Heart left ventricle (tissue), 16 donors: ENCODE measurements around the gene ARHGAP10. TPM values are rescaled to one million over a fixed set of nuclear protein-coding genes. Genes with fewer than 3 reads are reported as not detected.

Source experiments
- ATAC-seq, 4 donors: fragments of 200-7000 bp; cut with Tn5 transposase; one replicate each; pipeline ENCODE4 v1.9.1; 2020 to 2022; ENCODE audit warnings: moderate library complexity in 4 of 4, mild to moderate bottlenecking in 3 of 4, moderate number of reproducible peaks in 1 of 4
- DNase-seq, 5 donors: peaks; one replicate each; pipeline ENCODE4 v3.0.0-alpha.2; 2020
- H3K27ac ChIP-seq, 12 donors: fragments of 200-600 bp; sonication (generic) in 4 of 12; one replicate each; pipeline versions ENCODE4 v1.5.0 to v1.8.0; 2016 to 2022; ENCODE audit warnings: mild to moderate bottlenecking in 2 of 12
- H3K27me3 ChIP-seq, 9 donors: fragments of 200-600 bp; sonication (generic) in 2 of 9; one replicate each; pipeline versions ENCODE4 v1.5.1 to v1.8.0; 2016 to 2022; ENCODE audit warnings: mild to moderate bottlenecking in 3 of 9
- H3K36me3 ChIP-seq, 9 donors: fragments of 200-600 bp; sonication (generic) in 2 of 9; one replicate each; pipeline versions ENCODE4 v1.5.0 to v1.8.0; 2018 to 2022; ENCODE audit warnings: mild to moderate bottlenecking in 2 of 9
- H3K4me1 ChIP-seq, 12 donors: fragments of 200-600 bp; sonication (generic) in 4 of 12; one replicate each; pipeline versions ENCODE4 v1.5.0 to v1.8.0; 2016 to 2022; ENCODE audit warnings: mild to moderate bottlenecking in 3 of 12
- H3K4me3 ChIP-seq, 12 donors: fragments of 200-600 bp; sonication (generic) in 4 of 12; one replicate each; pipeline versions ENCODE4 v1.5.0 to v1.8.0; 2017 to 2022; ENCODE audit warnings: mild to moderate bottlenecking in 9 of 12, moderate library complexity in 4 of 12
- H3K9me3 ChIP-seq, 12 donors: fragments of 200-600 bp; sonication (generic) in 4 of 12; one replicate each; pipeline versions ENCODE4 v1.5.0 to v1.8.0; 2016 to 2022; ENCODE audit warnings: mild to moderate bottlenecking in 1 of 12
- POLR2A ChIP-seq, 2 donors: fragments of 450-650 bp; IDR thresholded peaks; one replicate each; pipeline ENCODE4 v1.6.1; 2017; ENCODE audit warnings: antibody characterized with exemption in 2 of 2, mild to moderate bottlenecking in 2 of 2, moderate library complexity in 2 of 2
- WGBS, 4 donors: extraction: QIAGEN DNeasy Blood & Tissue Kit in 2 of 4; methylation state at CpG; one replicate each; pipeline versions ENCODE4 v1.1.5 to v1.1.7; 2013 to 2018; 5-methylcytosine and 5-hydroxymethylcytosine counted together
- intact Hi-C, 10 donors: fragments of 100-400 bp; cut with DNase I; formaldehyde crosslinking; loops; one replicate each; pipeline versions ENCODE4 v1.11.1 to v1.14.2; 2022
- polyA plus RNA-seq, 2 donors: library from polyadenylated mRNA; stranded (reverse); fragments of 200-250 nt; gene quantifications; one replicate each; pipeline ENCODE4 v1.2.3, GENCODE V29; 2013
- total RNA-seq, 9 donors: library from RNA; depleted of rRNA in 2 of 9; stranded (reverse); fragments of >200 nt in 2 of 9; fragmentation: NEBNext Ultra II Directional in 3 of 9; extraction: Animal tissue kit (Norgen Biotek cat#: 25700) in 3 of 9; gene quantifications; one replicate each; pipeline versions ENCODE4 v1.1.0 to v1.2.4, GENCODE V29; 2016 to 2023
- TF ChIP-seq, protein P1 (sequence below), 12 donors: fragments of 200-600 bp; sonication (generic) in 4 of 12; IDR thresholded peaks; one replicate each; pipeline versions ENCODE4 v1.5.0 to v1.8.0; 2018 to 2022; ENCODE audit warnings: antibody characterized with exemption in 12 of 12, mild to moderate bottlenecking in 5 of 12
- donor health status: ischemic (EF 13 %, LVEDD 7.1; RV severe dilation, severe dysfunction).
- donor health status: healthy with polysubstance abuse.
- donor health status: DM: no; HTN: yes; CAD: no.
- donor health status: DM: no; HTN: no; CAD: no.
- donor health status: ischemic (EF 25% LVEDD 6.9; RV normal size, moderate dysfunction).
- donor health status: ischemic (EF 25% LVEDD 5.7; RV mildly dilated, moderate dysfunction).
- donor health status: healthy.
- donor health status: DM: yes; HTN: yes; CAD: no.
- donor health status: ischemic (EF 35%, LVEDD 5.7; RV mildly dilated, moderate dysfunction).
- donor health status: nonischemic (EF 11% LVEDD 7.7; RV severe dilation, severe dysfunction).
- donor health status: DM: yes; HTN: yes; CAD: no.
- donor health status: PGD.
- donor health status: ischemic (EF 29% LVEDD 5.4; RV normal size, mild dysfunction).
- donor health status: nonischemic (EF 23%, LVEDD 6.1; RV moderate dilation, normal function).

ARHGAP10 gene
- total and polyA plus RNA-seq, 11 donors: 30.6 to 73.7 (median 51.7) TPM

DNA sequence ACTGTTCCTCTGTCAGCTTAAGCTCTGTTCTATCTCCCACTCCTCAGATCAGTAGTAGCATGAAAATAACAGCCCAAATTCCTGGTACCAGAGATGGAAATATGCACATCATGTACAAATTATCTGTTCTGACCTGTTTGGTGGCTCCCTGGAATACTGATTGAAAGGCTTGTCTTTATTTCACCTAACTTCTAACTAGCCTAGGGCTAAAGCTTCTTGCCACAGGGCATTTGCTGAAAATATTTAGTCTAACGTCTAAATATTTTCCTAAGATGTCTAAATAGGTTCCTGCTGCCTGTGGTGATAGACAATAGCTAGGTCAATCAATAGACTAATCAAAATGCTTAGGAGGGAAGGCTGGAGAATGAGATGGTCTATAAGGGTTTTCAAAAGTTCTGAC is 35.0 kb upstream of the ARHGAP10 start:
- no peak overlapping the region for H3K4me3 ChIP-seq
- no peaks in the 10 kb centered on the region for H3K4me1 ChIP-seq
- TF ChIP-seq, protein P1, sequence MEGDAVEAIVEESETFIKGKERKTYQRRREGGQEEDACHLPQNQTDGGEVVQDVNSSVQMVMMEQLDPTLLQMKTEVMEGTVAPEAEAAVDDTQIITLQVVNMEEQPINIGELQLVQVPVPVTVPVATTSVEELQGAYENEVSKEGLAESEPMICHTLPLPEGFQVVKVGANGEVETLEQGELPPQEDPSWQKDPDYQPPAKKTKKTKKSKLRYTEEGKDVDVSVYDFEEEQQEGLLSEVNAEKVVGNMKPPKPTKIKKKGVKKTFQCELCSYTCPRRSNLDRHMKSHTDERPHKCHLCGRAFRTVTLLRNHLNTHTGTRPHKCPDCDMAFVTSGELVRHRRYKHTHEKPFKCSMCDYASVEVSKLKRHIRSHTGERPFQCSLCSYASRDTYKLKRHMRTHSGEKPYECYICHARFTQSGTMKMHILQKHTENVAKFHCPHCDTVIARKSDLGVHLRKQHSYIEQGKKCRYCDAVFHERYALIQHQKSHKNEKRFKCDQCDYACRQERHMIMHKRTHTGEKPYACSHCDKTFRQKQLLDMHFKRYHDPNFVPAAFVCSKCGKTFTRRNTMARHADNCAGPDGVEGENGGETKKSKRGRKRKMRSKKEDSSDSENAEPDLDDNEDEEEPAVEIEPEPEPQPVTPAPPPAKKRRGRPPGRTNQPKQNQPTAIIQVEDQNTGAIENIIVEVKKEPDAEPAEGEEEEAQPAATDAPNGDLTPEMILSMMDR (IDR thresholded peaks at IDR 0.05): no peak
- TF ChIP-seq POLR2A (IDR thresholded peaks at IDR 0.05): no peak
- no peak overlapping the region for H3K27ac ChIP-seq
- ATAC-seq (no peak), DNase-seq (no peak)
- intact Hi-C loops: no loop called here
- 61 to 83% (median 70%) methylated on average over 1 of the region's 1 CpG for WGBS, 4 donors
- H3K36me3 ChIP-seq: no peaks in the 10 kb centered on the region
- H3K27me3 ChIP-seq: no peaks in the 10 kb centered on the region
- H3K9me3 ChIP-seq: peaks cover 0 to 20% (median 3%) of the 10 kb centered on the region in 12 donors

DNA sequence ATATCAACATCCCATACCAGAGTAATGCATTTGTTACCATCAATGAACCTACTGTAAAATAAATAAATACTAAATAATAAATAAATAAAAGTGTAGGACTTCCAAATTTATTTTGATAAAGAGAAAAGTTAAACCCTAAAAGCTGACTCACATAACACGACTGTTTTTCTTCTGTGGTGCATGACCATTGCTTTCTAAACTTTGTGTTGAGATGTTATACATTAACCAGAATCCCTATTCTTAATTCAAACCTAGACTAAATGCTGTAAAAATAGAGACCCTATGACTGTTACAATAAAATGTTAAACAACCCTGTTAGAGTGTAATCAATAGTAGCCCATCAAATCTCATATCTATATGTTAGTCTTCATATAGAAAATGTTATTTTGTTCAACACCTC is 27.0 kb upstream of the ARHGAP10 start:
- Histone ChIP-seq H3K9me3 (peaks cover 0 to 9% (median 0%) of the 10 kb centered on the region in 12 donors), H3K27me3 (no peaks in the 10 kb centered on the region), H3K4me1 (peaks cover 0 to 7% (median 0%) of the 10 kb centered on the region in 12 donors), H3K27ac (no peak overlapping the region), H3K36me3 (no peaks in the 10 kb centered on the region), H3K4me3 (no peak overlapping the region)
- 83 to 87% (median 85%) methylated on average over 1 of the region's 1 CpG for WGBS, 4 donors
- DNase-seq: no peak
- ATAC-seq: no peak
- intact Hi-C loops: no loop called here
- no peak for TF ChIP-seq POLR2A (IDR thresholded peaks at IDR 0.05)
- TF ChIP-seq, protein P1 (IDR thresholded peaks at IDR 0.05): no peak

DNA sequence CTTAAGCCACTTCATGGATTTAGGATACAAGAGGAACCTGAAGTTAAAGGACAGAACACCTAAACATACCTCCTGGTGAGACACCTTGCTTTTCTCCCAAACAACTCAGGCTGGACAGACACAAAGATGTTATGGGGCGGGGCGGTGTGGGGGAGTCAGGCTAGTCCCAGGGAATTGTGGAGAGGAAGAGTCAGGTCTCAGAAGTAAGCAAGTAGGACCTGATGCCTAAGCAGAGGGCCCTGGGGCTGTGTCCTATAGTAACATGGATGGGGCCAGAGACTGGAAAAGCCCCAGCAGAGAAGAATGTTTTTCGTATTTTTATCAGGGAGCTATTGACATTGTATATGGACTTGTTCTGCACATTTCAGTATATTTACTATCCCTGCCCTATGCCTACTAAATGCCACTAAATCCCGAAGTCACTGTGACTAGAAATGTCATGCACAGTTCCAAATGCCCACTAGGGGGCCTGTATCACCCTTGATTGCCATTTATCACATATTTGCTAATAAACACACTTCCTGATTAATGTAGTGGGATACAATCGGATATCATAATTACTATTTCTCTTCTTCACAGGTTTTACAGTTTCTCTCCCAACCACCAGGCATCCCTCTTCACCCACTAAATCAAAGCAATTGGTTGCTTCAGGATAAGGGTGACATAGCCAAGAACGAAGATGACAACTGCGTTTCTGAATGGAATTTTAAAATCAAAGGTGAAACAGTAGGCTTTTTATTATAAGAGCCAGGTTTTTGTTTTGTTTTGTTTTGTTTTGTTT is 23.8 kb upstream of the ARHGAP10 start:
- H3K27me3 ChIP-seq: no peaks in the 10 kb centered on the region
- H3K27ac ChIP-seq: no peak overlapping the region
- ATAC-seq (peak; percentile 45 to 75 (median 74)), DNase-seq (peak in 4 of 5 donors; percentile 34 to 57 (median 46))
- H3K36me3 ChIP-seq: no peaks in the 10 kb centered on the region
- peaks cover 0 to 7% (median 0%) of the 10 kb centered on the region in 12 donors for H3K4me1 ChIP-seq
- H3K9me3 ChIP-seq: no peaks in the 10 kb centered on the region
- 27 to 35% (median 31%) methylated on average over 7 of the region's 7 CpGs for WGBS, 4 donors
- TF ChIP-seq, protein P1 (IDR thresholded peaks at IDR 0.05): peak; percentile 78 to 95 (median 86)
- TF ChIP-seq POLR2A (IDR thresholded peaks at IDR 0.05): no peak
- intact Hi-C loops: loop anchor here (1.0 to 2.0 kb wide), 3 partner anchors 158 to 159 kb away; no protein-coding TSS in a partner anchor
- peak overlapping the region in 7 of 12 donors; percentile 3 to 31 (median 11) for H3K4me3 ChIP-seq

DNA sequence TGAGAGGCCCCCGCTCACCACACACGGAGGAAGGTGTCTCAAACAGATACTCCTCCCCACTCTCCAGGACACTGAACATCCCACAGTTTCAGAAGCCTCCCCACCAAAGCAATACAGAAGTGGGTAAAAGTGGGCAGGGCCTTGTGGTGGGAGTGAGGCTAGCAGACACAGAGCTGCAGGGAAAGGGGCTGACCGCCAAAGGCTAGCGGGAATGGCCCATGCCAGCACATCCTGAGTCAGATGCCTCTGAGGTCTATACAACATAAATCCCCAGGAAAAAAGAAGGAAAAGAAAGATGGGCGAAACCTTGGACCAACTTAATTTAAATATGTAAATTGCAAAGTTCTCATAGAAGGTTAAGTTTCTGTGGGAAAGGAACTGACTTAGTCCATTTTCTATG is 21.9 kb upstream of the ARHGAP10 start:
- H3K27me3 ChIP-seq: no peaks in the 10 kb centered on the region
- no peak for TF ChIP-seq POLR2A (IDR thresholded peaks at IDR 0.05)
- TF ChIP-seq, protein P1 (IDR thresholded peaks at IDR 0.05): no peak
- H3K9me3 ChIP-seq: no peaks in the 10 kb centered on the region
- peaks cover 0 to 8% (median 0%) of the 10 kb centered on the region in 12 donors for H3K4me1 ChIP-seq
- 85 to 96% (median 93%) methylated on average over 5 of the region's 5 CpGs for WGBS, 4 donors
- H3K27ac ChIP-seq: no peak overlapping the region
- intact Hi-C loops: loop anchor here in 2 of 10 donors (2.0 kb wide), 1 partner anchor 157 kb away; no protein-coding TSS in a partner anchor
- no peaks in the 10 kb centered on the region for H3K36me3 ChIP-seq
- DNase-seq: no peak
- H3K4me3 ChIP-seq: no peak overlapping the region
- no peak for ATAC-seq
